HG02943 (cell line): ENCODE measurements around the gene SIPA1L2.
"Not testable (repeated sequence)": the region's sequence is repeated elsewhere in the genome, so short reads cannot be mapped to it uniquely, and the experiment has no call there.

Experiments used
- ATAC-seq: cut with Tn5 transposase; IDR thresholded peaks from one replicate; pipeline ENCODE4 v1.9.1; 2021; ENCODE audit warnings: mild to moderate bottlenecking, low read depth, moderate library complexity; ENCODE audit not compliant: unreplicated experiment

Gene SIPA1L2

DNA sequence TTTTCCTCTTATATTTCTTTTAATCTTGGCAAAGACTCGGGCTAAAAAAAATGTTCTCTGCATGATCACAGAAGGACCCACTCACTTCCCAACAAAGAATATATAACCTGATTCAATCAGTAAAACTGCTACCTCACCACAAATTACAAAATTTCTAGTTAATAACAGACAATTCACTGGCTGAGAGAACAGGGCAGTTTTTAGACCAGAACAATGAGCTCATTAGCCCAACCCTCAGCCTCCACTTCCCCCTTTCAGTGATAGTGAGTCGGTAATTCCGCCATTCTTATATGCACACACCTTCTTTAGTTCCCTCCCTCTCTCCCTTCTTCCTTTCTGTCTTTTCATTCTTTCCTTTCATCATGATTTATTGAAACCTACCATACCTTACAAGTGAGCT lies 8.9 kb downstream of the SIPA1L2 start:
- no peak for ATAC-seq

DNA sequence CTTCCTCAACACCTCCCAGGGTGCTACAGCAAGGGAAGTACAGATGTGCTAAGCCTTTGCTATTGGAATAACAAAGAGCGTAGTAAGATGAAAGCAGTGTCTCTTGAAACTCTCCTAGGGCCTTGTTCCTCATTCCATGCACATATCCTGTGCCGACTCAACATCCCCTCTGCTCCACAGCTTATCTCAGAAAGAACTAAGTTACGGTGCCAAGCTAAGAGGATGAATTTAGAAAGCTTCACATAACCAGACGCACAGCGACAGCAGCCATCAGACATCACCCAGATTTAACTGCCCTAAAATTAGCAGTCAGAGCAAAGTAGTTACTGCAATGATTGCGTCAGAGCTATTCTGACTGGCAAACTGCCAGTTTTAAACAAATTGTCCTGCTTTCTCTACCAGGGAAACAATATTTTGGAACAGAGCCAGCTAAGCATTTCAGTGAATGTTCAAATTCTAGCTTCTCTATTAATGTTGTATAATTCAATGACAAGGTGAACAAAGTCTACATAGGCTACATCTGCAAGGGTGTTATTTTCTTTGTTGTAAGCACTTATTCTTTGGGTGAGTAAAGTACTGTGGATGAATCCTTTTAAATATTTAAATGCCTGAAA lies 9.5 kb downstream of the SIPA1L2 start:
- ATAC-seq, result no peak

DNA sequence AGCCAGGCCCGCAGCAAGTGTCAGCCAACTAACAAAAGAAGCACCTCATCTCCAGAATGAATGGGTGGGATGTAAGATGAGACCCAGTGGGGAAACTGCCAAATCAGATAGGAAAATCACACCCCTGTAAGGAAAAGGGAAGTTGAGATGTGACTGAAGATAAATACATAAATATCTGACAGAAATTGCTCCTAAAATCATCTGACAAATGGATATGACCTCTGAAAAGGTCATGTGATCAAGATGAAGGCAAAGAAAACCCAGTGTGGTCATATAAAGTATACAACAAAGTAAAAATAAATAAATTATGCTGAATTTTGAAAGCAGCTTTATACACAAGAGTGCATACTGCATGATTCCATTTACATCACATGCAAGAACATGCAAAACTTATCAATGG lies 12.7 kb downstream of the SIPA1L2 start:
- ATAC-seq, result no peak

GRCh38 chr1:232615306-232615800 lies 14.6 kb downstream of the SIPA1L2 start:
- ATAC-seq, result no peak

DNA sequence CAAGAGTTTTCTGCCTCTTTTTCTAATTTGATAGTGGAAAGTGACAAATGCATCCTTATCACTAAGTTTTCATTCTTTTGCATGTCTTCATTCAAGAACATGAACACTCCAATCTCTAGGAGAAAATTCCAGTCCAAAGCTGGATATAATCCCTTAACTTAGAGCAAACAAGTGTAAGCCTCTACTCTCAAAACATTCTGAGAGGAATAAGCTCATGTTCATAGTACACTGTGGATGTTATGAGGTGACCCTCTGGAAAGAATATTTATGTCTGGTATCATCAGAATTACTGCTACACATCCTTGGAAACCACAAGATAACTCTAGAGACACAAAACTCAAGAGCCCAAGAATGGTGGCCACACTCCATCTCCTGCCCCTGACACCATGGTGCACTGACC lies 15.1 kb downstream of the SIPA1L2 start:
- ATAC-seq, result no peak

- ATAC-seq, result no peak
Observed at GRCh38 chr1:232613752-232614381, 16.1 kb downstream of the SIPA1L2 start.

GRCh38 chr1:232612836-232613235 lies 17.1 kb downstream of the SIPA1L2 start:
- ATAC-seq, result not testable (repeated sequence)

GRCh38 chr1:232611834-232612233 lies 18.1 kb downstream of the SIPA1L2 start:
- no peak for ATAC-seq

- not testable (repeated sequence) for ATAC-seq
Observed at GRCh38 chr1:232610902-232611745, 18.8 kb downstream of the SIPA1L2 start.

- ATAC-seq, result no peak
Observed at GRCh38 chr1:232610192-232610901, 19.6 kb downstream of the SIPA1L2 start.

GRCh38 chr1:232608427-232608826 lies 21.5 kb downstream of the SIPA1L2 start:
- ATAC-seq, result no peak

DNA sequence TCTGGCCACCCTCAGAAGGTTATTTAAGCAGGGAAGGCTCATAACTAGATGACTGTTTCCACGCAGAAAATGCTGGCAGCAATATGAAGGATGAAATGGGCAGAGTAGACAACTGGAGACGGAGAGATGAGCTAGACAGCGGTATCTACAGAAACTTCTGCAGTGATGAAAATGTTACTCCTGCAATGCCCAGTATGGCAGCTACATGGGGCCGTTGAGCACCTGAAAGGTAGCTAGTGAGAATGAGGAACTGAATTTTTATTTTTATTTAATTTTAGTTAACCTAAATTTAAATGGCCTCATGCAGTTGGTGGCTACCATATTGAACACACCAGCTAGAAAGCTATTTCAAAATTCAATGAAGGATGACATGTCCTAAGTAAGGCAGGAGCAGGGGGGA lies 27.3 kb downstream of the SIPA1L2 start:
- ATAC-seq, result no peak

- no peak for ATAC-seq
Observed at GRCh38 chr1:232600424-232601258, 29.3 kb downstream of the SIPA1L2 start.

DNA sequence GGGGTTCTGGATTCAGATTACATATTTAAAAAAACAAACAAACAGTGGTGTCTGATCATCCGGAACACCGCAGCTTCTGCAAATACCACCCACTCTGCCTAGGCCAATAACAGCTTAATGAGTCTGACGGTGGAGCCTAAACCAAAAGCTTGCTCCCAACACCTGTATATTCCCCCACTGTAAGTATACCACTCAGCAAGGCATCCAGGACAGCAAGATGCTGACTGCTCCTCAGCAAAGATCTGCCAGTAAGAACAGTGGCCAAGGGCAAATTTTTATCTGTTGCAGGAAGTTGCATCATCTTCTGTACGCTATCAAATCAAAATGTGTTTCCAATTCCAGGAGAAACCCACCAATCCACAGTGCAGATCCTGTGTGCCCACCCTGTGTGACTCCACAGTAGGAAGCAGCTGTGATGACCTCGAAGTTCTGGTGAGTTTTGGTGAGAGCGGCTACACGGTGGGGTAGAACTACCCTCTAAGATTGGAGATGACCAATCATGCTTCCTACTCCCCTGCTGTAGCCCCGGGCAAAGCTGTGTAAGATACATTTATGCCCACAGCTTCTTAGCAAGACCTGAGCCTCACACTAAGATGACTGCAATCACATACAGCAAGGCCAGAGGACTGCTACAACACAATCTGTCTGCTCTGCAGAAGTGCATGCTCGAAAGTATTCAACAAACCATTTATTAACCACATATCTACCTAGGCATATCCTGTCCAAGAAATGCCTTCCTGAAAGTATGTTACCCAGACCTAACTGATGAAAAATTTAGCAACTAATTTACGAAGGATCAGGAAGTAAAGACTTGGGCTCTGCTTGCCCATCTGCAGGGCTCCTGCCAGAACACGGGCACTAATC lies 30.5 kb downstream of the SIPA1L2 start:
- ATAC-seq, result peak; percentile 56

GRCh38 chr1:232598837-232599177 lies 31.1 kb downstream of the SIPA1L2 start:
- ATAC-seq, result no peak

DNA sequence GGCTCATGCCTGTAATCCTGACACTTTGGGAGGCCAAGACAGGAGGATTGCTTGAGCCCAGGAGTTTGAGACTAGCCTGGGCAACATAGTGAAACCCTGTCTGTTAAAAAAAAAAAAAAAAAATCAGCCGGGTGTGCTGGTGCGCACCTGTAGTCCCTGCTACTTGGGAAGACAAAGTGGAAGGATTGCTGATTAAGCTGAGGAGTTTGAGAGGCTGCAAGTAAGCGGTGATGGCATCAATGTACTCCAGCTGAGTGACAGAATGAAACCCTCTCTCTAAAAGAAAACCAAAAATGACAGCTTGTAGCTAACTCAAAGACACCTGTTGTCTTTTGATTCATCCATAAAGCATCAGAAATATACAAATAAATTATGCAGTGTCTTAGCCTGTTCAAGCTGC lies 31.8 kb downstream of the SIPA1L2 start:
- ATAC-seq, result no peak

- peak; percentile 40 for ATAC-seq
Observed at GRCh38 chr1:232597721-232598120, 32.2 kb downstream of the SIPA1L2 start.

- no peak for ATAC-seq
Observed at GRCh38 chr1:232596666-232597303, 33.1 kb downstream of the SIPA1L2 start.
